SH-SY5Y (cell line): ENCODE results near the gene KMT2D.

Source experiments
- GATA2 ChIP-seq: IDR thresholded peaks from 2 replicates; pipeline ENCODE4 v1.6.1; 2011; ENCODE audit warnings: mild to moderate bottlenecking, low read depth, low read length
- GATA3 ChIP-seq: IDR thresholded peaks from 2 replicates; pipeline ENCODE4 v1.6.1; 2011; ENCODE audit warnings: low read depth, mild to moderate bottlenecking, low read length, moderate library complexity

- TF ChIP-seq GATA3 (no peak), GATA2 (no peak)
Observed at GRCh38 chr12:49091056-49091835, 30.7 kb upstream of the KMT2D start.
